CD4-positive, alpha-beta T cell treated with Interleukin-12 subunit alpha and Interleukin-12 subunit beta, for 1 hour (primary cell): ENCODE measurements around the gene CNTROB.

Source experiments
- DNase-seq: peaks from one replicate; pipeline ENCODE4 v3.0.0-alpha.2; 2020

CNTROB gene

GRCh38 chr17:7910281-7910680, 21.7 kb upstream of the CNTROB start:
- DNase-seq: no peak

- no peak for DNase-seq
Measured at GRCh38 chr17:7910711-7911110, 21.3 kb upstream of the CNTROB start.

- DNase-seq: no peak
Measured at GRCh38 chr17:7911116-7911515, 20.9 kb upstream of the CNTROB start.

- DNase-seq: peak; percentile 83
Measured at GRCh38 chr17:7912927-7913524, 19.0 kb upstream of the CNTROB start.

- peak; percentile 4 for DNase-seq
Measured at GRCh38 chr17:7915179-7915610, 16.8 kb upstream of the CNTROB start.

GRCh38 chr17:7915611-7916384, 16.2 kb upstream of the CNTROB start, which contains the start of gene RNF227:
RNF227 (minus strand) TSS chr17:7916289; CDS start chr17:7916195, 94 bp downstream.
- DNase-seq: peak; percentile 88

GRCh38 chr17:7916385-7916682, 15.7 kb upstream of the CNTROB start:
- DNase-seq: no peak

- no peak for DNase-seq
Measured at GRCh38 chr17:7916808-7917207, 15.2 kb upstream of the CNTROB start.

GRCh38 chr17:7922269-7922844, 9.6 kb upstream of the CNTROB start:
- DNase-seq: no peak

- DNase-seq: peak; percentile 87
Measured at GRCh38 chr17:7922845-7923628, 9.0 kb upstream of the CNTROB start.

GRCh38 chr17:7927596-7927995, 4.4 kb upstream of the CNTROB start:
- DNase-seq: no peak

- peak; percentile 67 for DNase-seq
Measured at GRCh38 chr17:7929158-7930023, 2.6 kb upstream of the CNTROB start, which contains the start of gene KCNAB3. KCNAB3 (minus strand) TSS chr17:7929856; CDS start chr17:7929435, 421 bp downstream.

GRCh38 chr17:7930841-7931631, 970 bp upstream of the CNTROB start:
- DNase-seq: no peak

GRCh38 chr17:7932483-7932891, 481 bp downstream of the CNTROB start:
- peak; percentile 36 for DNase-seq

- peak; percentile 34 for DNase-seq
Measured at GRCh38 chr17:7932949-7933348, 943 bp downstream of the CNTROB start.

- DNase-seq: no peak
Measured at GRCh38 chr17:7935859-7936258, 3.9 kb downstream of the CNTROB start.

GRCh38 chr17:7940034-7940433, 8.0 kb downstream of the CNTROB start:
- DNase-seq: no peak

- DNase-seq: no peak
Measured at GRCh38 chr17:7940743-7941142, 8.7 kb downstream of the CNTROB start.

- no peak for DNase-seq
Measured at GRCh38 chr17:7943291-7943690, 11.3 kb downstream of the CNTROB start.

GRCh38 chr17:7944326-7944725, 12.3 kb downstream of the CNTROB start:
- DNase-seq: no peak

GRCh38 chr17:7945651-7946050, 13.6 kb downstream of the CNTROB start:
- DNase-seq: no peak
